GM10266 (cell line): Measurements from ENCODE around the gene TGFB1I1.
"Not testable (repeated sequence)": the region's sequence is repeated elsewhere in the genome, so short reads cannot be mapped to it uniquely, and the experiment has no call there.

Experiments
- DNase-seq: peaks from one replicate; pipeline ENCODE4 v3.0.0; 2012; ENCODE audit errors: extremely low spot score
- CTCF ChIP-seq: IDR thresholded peaks from 2 replicates; pipeline ENCODE4 v1.5.1; 2012; ENCODE audit warnings: mild to moderate bottlenecking, low read depth; ENCODE audit not compliant: control insufficient read depth, insufficient read depth; ENCODE audit errors: missing control alignments

The TGFB1I1 gene

DNA sequence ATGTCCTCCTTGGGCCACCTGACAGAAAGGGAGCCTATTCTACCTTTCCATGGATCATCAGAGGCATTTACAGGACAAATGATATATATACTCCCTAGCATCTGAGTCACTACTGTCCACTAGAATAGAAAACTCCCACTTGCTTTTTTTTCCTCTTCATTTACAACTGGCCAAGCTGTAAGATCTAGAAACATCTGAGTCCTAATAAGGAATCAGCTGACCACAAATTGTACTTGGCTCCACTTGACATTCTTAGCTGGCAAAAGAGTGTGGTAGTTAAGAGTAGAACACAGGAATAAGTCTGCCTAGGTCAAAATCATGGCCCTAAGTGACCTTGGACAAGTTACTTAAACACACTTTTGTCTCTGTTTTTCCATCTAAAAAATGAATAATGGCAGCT, 31.0 kb downstream of the TGFB1I1 start:
- DNase-seq: no peak

DNA sequence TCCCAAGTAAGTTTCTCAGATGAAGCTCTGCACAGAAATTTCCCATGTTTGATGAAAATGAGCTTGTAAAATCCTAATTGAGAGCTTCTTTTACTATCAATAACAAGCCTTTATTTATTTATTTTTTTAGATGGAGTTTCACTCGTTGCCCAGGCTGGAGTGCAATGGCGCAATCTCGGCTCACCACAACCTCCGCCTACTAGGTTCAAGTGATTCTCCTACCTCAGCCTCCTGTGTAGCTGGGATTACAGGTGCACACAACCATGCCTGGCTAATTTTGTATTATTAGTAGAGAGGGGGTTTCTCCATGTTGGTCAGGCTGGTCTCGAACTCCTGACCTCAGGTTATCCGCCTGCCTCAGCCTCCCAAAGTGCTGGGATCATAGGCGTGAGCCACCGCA, 31.6 kb downstream of the TGFB1I1 start:
- DNase-seq: not testable (repeated sequence)

More for the DNA sequence above, 31.0 kb downstream of the TGFB1I1 start:
- no peak for TF ChIP-seq CTCF

DNA sequence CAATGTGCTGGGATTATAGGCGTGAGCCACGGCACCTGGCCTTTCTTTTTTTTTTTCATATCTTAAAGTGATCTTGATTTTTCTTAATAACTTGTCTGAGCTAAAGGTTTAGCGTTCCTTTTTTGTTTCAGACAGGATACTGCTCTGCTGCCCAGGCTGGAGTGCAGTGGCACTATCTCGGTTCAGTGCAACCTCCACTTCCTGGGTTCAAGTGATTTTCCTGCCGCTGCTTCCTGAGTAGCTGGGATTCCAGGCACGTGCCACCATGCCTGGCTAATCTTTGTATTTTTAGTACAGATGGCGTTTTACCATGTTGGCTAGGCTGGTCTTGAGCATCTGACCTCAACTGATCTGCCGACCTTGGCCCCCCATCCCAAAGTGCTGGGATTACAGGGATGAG, 32.2 kb downstream of the TGFB1I1 start:
- TF ChIP-seq CTCF: no peak
- DNase-seq: no peak

DNA sequence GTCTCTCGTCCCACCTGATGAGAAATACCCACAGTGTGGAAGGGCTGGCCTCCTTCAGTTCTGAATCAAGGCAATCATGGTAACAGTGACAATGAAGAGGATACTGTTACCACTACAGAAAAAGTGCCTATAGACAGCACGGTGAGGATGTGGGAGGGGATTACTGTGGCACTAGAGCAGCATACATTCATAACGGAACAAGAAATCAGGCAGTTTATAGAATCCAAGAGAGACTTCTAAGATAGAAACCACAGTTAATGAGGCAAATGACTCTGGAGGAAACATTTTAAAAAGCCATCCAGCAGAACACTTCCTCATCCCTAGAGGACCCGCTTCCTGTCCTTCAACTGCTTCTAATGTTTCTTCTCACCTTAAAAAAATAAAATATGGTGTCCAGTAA, 33.5 kb downstream of the TGFB1I1 start:
- no peak for TF ChIP-seq CTCF
- DNase-seq: no peak

GRCh38 chr16:31507617-31507928, 35.6 kb downstream of the TGFB1I1 start:
- TF ChIP-seq CTCF: no peak
- DNase-seq: no peak

DNA sequence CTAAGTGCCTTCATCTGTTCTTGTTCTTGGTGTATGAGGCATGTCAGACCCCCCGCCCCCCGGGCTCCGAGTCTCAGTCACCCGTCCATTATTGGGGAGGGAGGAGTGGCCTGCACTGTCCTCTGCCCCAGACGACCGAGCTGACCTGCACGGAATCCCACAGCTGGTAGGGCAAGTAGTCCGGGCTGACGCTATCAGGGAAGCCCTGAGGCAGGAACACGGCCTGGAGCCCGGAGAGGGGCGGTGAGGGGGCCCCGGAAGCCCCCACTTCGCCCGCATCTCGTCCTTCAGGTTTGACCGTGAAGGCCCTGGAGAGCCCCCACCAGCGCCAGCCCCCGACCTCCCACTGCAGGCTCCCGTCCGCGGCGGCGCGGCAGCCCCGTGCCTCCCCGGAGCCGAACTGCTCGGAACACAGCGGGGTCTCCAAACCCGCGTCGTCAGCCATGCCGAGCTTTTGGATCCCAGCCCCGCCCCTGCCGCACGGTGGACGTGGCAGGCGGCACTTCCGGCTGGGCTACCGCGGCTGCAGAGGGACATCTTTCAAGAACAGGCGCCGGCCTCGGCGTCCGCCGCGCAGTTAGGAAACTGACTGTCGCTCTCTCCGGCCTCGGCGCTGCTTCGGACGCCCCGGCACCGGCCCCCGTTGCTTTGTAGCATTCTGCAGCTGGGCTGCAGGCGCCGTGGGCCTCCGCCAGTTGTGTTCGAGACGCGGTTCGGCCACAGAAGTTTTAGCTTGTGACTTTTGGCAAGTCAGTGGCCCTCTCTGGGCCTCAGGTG, 36.2 kb downstream of the TGFB1I1 start, which contains the start of gene RUSF1:
TSS of gene RUSF1 (minus strand) at position 463 of the 777 bp plus-strand sequence. CDS start at position 445, 18 bp downstream.
- DNase-seq: peak; percentile 87
- no peak for TF ChIP-seq CTCF

DNA sequence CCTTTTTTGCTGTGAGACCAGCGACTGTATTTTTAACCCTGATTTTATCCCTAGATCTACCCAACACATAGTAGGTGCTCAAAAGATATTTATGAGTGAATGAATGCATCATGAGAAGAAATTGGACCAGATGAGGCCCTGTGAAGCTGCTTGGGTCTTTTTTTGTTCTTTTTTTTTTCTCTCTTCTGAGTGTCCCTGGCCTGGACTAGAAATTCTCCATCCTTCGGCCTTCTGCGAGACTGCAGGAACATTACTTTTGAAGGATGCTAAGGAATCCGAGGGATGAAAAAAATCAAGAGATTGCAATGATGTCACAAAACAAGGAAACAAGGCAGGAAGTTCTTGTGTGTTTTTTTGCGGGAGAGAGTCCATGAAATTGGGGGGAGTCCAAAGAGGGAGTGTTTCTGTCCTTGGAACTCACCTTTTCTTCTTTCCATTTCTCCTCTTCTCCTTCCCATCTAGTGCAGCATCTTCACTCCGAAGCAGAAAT, 36.8 kb downstream of the TGFB1I1 start:
- no peak for TF ChIP-seq CTCF
- no peak for DNase-seq
